B cell (primary cell): Measurements from ENCODE around the gene SHC4. TPM values are rescaled to one million over a fixed set of nuclear protein-coding genes. Genes with fewer than 3 reads are reported as not detected.

ENCODE experiments used
- ATAC-seq: fragments of 200-7000 bp; cut with Tn5 transposase; one replicate; pipeline ENCODE4 v1.10.0; 2021; ENCODE audit warnings: low read depth, mild to moderate bottlenecking, moderate number of reproducible peaks, moderate library complexity
- CTCF ChIA-PET: fragments of 350-600 bp; sonication (Branson Sonifier 250); formaldehyde crosslinking; loops from one replicate; lab custom pipeline; 2021; ENCODE audit warnings: antibody characterized with exemption, inconsistent platforms; lab: Charles Lee
- POLR2A ChIA-PET: fragments of 350-600 bp; sonication (Branson Sonifier 250); formaldehyde crosslinking; loops from one replicate; lab custom pipeline; 2021; ENCODE audit warnings: antibody characterized with exemption; lab: Charles Lee
- DNase-seq: peaks from one replicate; pipeline ENCODE4 v3.0.0; 2013
- H2AFZ ChIP-seq: 2 replicates; pipeline ENCODE4 v1.6.1; 2012; ENCODE audit warnings: mild to moderate bottlenecking, low read depth, low read length; ENCODE audit not compliant: insufficient read depth, poor library complexity, severe bottlenecking
- H3K27ac ChIP-seq, 2 donors: 1 replicate in 1 of 2; 2 replicates in 1 of 2; pipeline ENCODE4 v1.5.1; 2012 to 2013; ENCODE audit warnings: low read length in 2 of 2, mild to moderate bottlenecking in 2 of 2, moderate library complexity in 1 of 2
- H3K27me3 ChIP-seq, 4 experiments: fragments of 200-600 bp in 1 of 4; sonication (generic) in 1 of 4; replicated peaks in 1 of 4; 1 replicate in 2 of 4; 2 replicates in 2 of 4; pipeline versions ENCODE4 v1.6.1 to v1.7.0; 2013 to 2016; ENCODE audit warnings: low read length in 3 of 4, mild to moderate bottlenecking in 2 of 4, mixed read lengths in 1 of 4, moderate library complexity in 1 of 4; ENCODE audit not compliant: insufficient read depth in 4 of 4, control insufficient read depth in 3 of 4; ENCODE audit errors: control extremely low read depth in 1 of 4
- H3K36me3 ChIP-seq, 2 experiments: replicated peaks in 1 of 2; 1 replicate in 1 of 2; 2 replicates in 1 of 2; pipeline versions ENCODE4 v1.6.1 to v1.7.1; 2013; ENCODE audit warnings: low read length in 1 of 2; ENCODE audit not compliant: insufficient read depth in 2 of 2, control insufficient read depth in 1 of 2; ENCODE audit errors: control extremely low read depth in 1 of 2, extremely low read depth in 1 of 2
- H3K4me1 ChIP-seq, 2 donors: fragments of 200-600 bp in 1 of 2; sonication (generic) in 1 of 2; 1 replicate in 1 of 2; 2 replicates in 1 of 2; pipeline versions ENCODE4 v1.5.1 to v1.6.1; 2013 to 2017; ENCODE audit warnings: low read length in 2 of 2; ENCODE audit not compliant: control insufficient read depth in 2 of 2, insufficient read depth in 2 of 2
- H3K4me2 ChIP-seq: replicated peaks from 2 replicates; pipeline ENCODE3; 2012; ENCODE audit warnings: mild to moderate bottlenecking, low read depth, low read length; ENCODE audit not compliant: poor library complexity, severe bottlenecking
- H3K4me3 ChIP-seq, 5 experiments: fragments of 200-600 bp in 1 of 5; sonication (generic) in 1 of 5; 1 replicate in 3 of 5; 2 replicates in 2 of 5; pipeline versions ENCODE4 v1.5.1 to v1.7.0; 2011 to 2016; ENCODE audit warnings: low read length in 4 of 5, mild to moderate bottlenecking in 4 of 5, low read depth in 2 of 5, control low read depth in 1 of 5, moderate library complexity in 1 of 5; ENCODE audit not compliant: insufficient read depth in 1 of 5; ENCODE audit errors: control extremely low read depth in 1 of 5, extremely low read depth in 1 of 5
- H3K79me2 ChIP-seq: fragments of 200-600 bp; sonication (generic); one replicate; pipeline ENCODE4 v1.6.0; 2016; ENCODE audit warnings: low read length; ENCODE audit not compliant: control insufficient read depth, insufficient read depth
- H3K9ac ChIP-seq: fragments of 200-600 bp; sonication (generic); 2 replicates; pipeline ENCODE4 v1.6.1; 2017; ENCODE audit warnings: mild to moderate bottlenecking, low read length, moderate library complexity
- H3K9me3 ChIP-seq, 3 donors: one replicate each; pipeline versions ENCODE4 v1.6.1 to v1.7.1; 2013; ENCODE audit warnings: low read length in 2 of 3; ENCODE audit not compliant: control insufficient read depth in 2 of 3, insufficient read depth in 1 of 3; ENCODE audit errors: control extremely low read depth in 1 of 3
- H4K20me1 ChIP-seq: 2 replicates; pipeline ENCODE4 v1.6.0; 2012; ENCODE audit warnings: mild to moderate bottlenecking, low read length; ENCODE audit not compliant: insufficient read depth, control insufficient read depth, poor library complexity, severe bottlenecking
- H3K27ac Mint-ChIP-seq: one replicate; pipeline ENCODE4 v1.8.0; 2021; ENCODE audit warnings: mixed read lengths
- H3K27me3 Mint-ChIP-seq: one replicate; pipeline ENCODE4 v1.8.0; 2021; ENCODE audit warnings: mixed read lengths
- H3K4me1 Mint-ChIP-seq: one replicate; pipeline ENCODE4 v1.8.0; 2021; ENCODE audit warnings: mixed read lengths
- H3K4me3 Mint-ChIP-seq: one replicate; pipeline ENCODE4 v1.8.0; 2021; ENCODE audit warnings: mixed read lengths
- H3K9me3 Mint-ChIP-seq: one replicate; pipeline ENCODE4 v1.8.0; 2022; ENCODE audit warnings: mixed read lengths; ENCODE audit not compliant: insufficient read depth
- EZH2 ChIP-seq: IDR thresholded peaks from 2 replicates; pipeline ENCODE4 v1.6.1; 2012; ENCODE audit warnings: borderline replicate concordance, low read depth, mild to moderate bottlenecking, moderate library complexity, low read length; ENCODE audit not compliant: insufficient read depth, poor library complexity, severe bottlenecking
- WGBS: methylation state at CpG from one replicate; pipeline ENCODE4 v1.1.5; 2013; ENCODE audit warnings: missing lambda C conversion rate; ENCODE audit not compliant: insufficient coverage; 5-methylcytosine and 5-hydroxymethylcytosine counted together
- intact Hi-C: fragments of 100-400 bp; cut with micrococcal nuclease; formaldehyde crosslinking; loops from one replicate; pipeline ENCODE4 v1.10.0; 2022
- polyA plus RNA-seq: library from polyadenylated mRNA; depleted of rRNA; stranded (reverse); fragments of >200 nt; gene quantifications from 2 replicates; pipeline ENCODE4 v1.2.3, GENCODE V29; 2012
- total RNA-seq, 2 donors: library from RNA; stranded (reverse); fragments of 120-200 nt in 1 of 2; gene quantifications; 1 replicate in 1 of 2; 2 replicates in 1 of 2; pipeline versions ENCODE4 v1.2.3 to v1.2.4, GENCODE V29; 2013 to 2022
- TF ChIP-seq, protein P1 (sequence below): fragments of 200-600 bp; IDR thresholded peaks from one replicate; pipeline ENCODE4 v1.8.0; 2022; ENCODE audit warnings: antibody characterized with exemption, mild to moderate bottlenecking

The SHC4 gene
- total and polyA plus RNA-seq, 2 donors (not counting 1 experiment from before 2014, with no cell fraction given), result 0.04 to 0.69 TPM

DNA sequence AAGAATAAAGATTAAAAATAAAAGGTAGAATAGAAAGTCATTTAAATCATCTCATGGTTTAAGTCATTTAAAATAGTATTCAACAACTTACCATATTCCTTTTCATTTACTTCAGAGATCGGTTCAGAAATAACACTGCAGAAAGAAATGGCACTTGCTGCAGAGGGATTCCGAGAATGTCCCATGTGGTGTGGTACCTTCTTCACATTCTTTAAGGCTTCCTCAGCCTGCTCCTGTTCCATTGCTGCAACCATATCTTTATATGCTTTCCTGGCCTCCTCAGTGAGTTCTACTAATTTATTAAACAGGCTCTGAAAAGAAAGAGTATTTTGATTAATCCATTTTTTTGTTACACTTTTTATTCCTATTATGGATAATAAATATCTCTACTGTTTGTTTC lies 32.6 kb upstream of the SHC4 start:
- ChIA-PET POLR2A (no interaction called here), CTCF (no interaction called here)
- Histone ChIP-seq H2AFZ (no peak overlapping the region), H3K27ac (no peak overlapping the region), H3K4me2 (no peak overlapping the region), H3K79me2 (no peaks in the 10 kb centered on the region), H3K9me3 (no peaks in the 10 kb centered on the region), H4K20me1 (no peaks in the 10 kb centered on the region), H3K27me3 (no peaks in the 10 kb centered on the region), H3K9ac (no peak overlapping the region), H3K36me3 (peaks cover 35 to 76% of the 10 kb centered on the region in 2 experiments), H3K4me3 (no peak overlapping the region), H3K4me1 (no peaks in the 10 kb centered on the region)
- ATAC-seq (no peak), DNase-seq (no peak)
- H3K9me3 Mint-ChIP-seq, result no peaks in the 10 kb centered on the region
- no peak overlapping the region for H3K4me3 Mint-ChIP-seq
- no peaks in the 10 kb centered on the region for H3K27me3 Mint-ChIP-seq
- peaks cover 4% of the 10 kb centered on the region for H3K4me1 Mint-ChIP-seq
- intact Hi-C loops, result no loop called here
- no peak for TF ChIP-seq EZH2
- TF ChIP-seq, protein P1, sequence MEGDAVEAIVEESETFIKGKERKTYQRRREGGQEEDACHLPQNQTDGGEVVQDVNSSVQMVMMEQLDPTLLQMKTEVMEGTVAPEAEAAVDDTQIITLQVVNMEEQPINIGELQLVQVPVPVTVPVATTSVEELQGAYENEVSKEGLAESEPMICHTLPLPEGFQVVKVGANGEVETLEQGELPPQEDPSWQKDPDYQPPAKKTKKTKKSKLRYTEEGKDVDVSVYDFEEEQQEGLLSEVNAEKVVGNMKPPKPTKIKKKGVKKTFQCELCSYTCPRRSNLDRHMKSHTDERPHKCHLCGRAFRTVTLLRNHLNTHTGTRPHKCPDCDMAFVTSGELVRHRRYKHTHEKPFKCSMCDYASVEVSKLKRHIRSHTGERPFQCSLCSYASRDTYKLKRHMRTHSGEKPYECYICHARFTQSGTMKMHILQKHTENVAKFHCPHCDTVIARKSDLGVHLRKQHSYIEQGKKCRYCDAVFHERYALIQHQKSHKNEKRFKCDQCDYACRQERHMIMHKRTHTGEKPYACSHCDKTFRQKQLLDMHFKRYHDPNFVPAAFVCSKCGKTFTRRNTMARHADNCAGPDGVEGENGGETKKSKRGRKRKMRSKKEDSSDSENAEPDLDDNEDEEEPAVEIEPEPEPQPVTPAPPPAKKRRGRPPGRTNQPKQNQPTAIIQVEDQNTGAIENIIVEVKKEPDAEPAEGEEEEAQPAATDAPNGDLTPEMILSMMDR, result no peak
- WGBS, result 100% methylated on average over 2 of the region's 2 CpGs
- no peak overlapping the region for H3K27ac Mint-ChIP-seq

DNA sequence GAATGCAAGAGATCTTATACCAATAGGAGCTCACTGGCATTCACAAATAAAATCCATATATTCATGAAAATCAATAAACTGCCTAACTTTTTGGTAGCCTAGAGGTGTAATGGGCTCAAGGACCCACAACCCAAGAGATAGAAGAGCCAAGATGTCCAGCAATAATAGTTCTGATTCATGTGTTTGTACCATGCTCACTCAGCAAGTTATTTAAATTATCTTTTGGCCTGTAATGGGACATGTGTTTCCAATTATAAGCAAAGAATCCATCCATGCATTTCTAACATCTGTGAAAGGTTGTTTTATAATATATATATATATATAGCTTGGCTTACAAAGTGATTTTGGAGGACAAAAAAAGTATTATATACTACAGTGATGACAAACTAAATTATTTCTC lies 29.7 kb upstream of the SHC4 start:
- TF ChIP-seq, protein P1, result no peak
- TF ChIP-seq EZH2, result no peak

More for the DNA sequence above, 29.7 kb upstream of the SHC4 start:
- no peaks in the 10 kb centered on the region for H3K27me3 ChIP-seq
- no peak overlapping the region for H3K27ac ChIP-seq
- ChIA-PET CTCF (interaction anchor here (1.1 to 3.5 kb wide), 2 partner anchors 18 to 29 kb away, joined by 3 to 15 read pairs; no protein-coding TSS in a partner anchor), POLR2A (interaction anchor here (0.6 kb wide), 1 partner anchor 1365 kb away, joined by 10 read pairs; no protein-coding TSS in a partner anchor)
- intact Hi-C loops, result no loop called here
- no peaks in the 10 kb centered on the region for H3K9me3 ChIP-seq
- Mint-ChIP-seq H3K27ac (no peak overlapping the region), H3K9me3 (no peaks in the 10 kb centered on the region), H3K27me3 (no peaks in the 10 kb centered on the region), H3K4me3 (no peak overlapping the region), H3K4me1 (peaks cover 4% of the 10 kb centered on the region)
- H3K9ac ChIP-seq, result no peak overlapping the region
- H2AFZ ChIP-seq, result no peak overlapping the region
- H3K4me2 ChIP-seq, result no peak overlapping the region
- no peak overlapping the region for H3K4me3 ChIP-seq
- no peaks in the 10 kb centered on the region for H3K79me2 ChIP-seq
- H4K20me1 ChIP-seq, result no peaks in the 10 kb centered on the region
- H3K36me3 ChIP-seq, result peaks cover 28 to 57% of the 10 kb centered on the region in 2 experiments
- DNase-seq, result no peak
- no peak for ATAC-seq
- H3K4me1 ChIP-seq, result no peaks in the 10 kb centered on the region
